SU-DHL-6 (cell line): ENCODE results near the gene ACADSB.

Experiments used
- CTCF ChIP-seq: fragments of 200-600 bp; sonication (generic); IDR thresholded peaks from one replicate; pipeline ENCODE4 v1.5.1; 2017; ENCODE audit warnings: antibody characterized with exemption, mild to moderate bottlenecking, low read length, moderate library complexity; ENCODE audit not compliant: insufficient read depth, poor library complexity, severe bottlenecking
- EZH2phosphoT487 ChIP-seq: fragments of 200-600 bp; sonication (generic), shearing (Covaris generic); conservative IDR thresholded peaks from 2 replicates; pipeline ENCODE4 v1.6.1; 2018; ENCODE audit warnings: mild to moderate bottlenecking, antibody characterized with exemption, low read length, moderate library complexity, mixed read lengths

- no peak for TF ChIP-seq CTCF
- TF ChIP-seq EZH2phosphoT487 = no peak
Observed at GRCh38 chr10:123016228-123016627, 7.4 kb downstream of the ACADSB start.
